GM19351 (cell line): ENCODE data around the gene PYCR2.
A peak's percentile ranks its signal among the peaks of the same experiment; 100 is the strongest.

ENCODE experiments used
- ATAC-seq: cut with Tn5 transposase; IDR thresholded peaks from one replicate; pipeline ENCODE4 v1.9.1; 2021; ENCODE audit warnings: mild to moderate bottlenecking, moderate library complexity; ENCODE audit not compliant: unreplicated experiment

Gene PYCR2

GRCh38 chr1:225921734-225922709 lies 2.0 kb downstream of the PYCR2 start:
- no peak for ATAC-seq

DNA sequence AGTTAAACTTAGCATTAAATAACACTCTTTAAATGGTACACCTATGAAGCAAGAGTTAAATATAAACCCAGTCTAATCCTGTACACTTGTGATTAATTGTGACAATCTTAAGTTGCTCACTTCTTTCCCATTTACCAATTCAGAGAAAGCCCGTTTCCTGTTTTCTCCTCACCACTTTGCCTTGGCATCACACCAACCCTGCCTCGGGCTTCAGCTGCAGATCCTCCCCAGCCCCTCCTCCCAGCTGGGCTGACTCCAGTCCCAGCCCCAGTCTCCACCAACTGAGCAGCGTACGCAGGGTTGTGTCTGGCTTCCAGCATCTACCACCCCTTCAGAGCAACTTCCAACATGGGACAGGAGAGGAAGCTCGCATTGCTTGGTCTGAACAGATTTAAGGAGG lies 4.1 kb downstream of the PYCR2 start:
- ATAC-seq: no peak

DNA sequence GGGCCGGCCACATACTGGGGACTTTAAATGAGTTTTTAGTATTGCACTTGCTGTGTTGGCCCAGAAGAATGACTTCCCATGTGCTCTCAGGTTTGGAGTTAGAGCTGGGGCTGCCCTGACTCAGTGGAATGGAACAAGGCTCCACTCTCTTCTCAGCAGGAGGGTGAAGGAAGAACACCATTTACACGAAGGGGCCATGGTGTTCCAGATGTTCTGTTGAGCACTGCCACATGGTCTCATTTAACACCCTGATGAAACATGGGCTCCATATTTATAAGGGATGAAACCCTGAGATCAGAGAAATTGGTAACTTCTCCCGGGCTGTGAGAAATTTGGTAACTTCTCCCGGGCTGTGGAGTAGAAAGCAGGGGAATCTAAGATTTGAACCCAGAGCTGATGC lies 5.8 kb downstream of the PYCR2 start:
- ATAC-seq: no peak

- no peak for ATAC-seq
These were observed 6.5 kb downstream of the PYCR2 start for GRCh38 chr1:225917536-225917935.

DNA sequence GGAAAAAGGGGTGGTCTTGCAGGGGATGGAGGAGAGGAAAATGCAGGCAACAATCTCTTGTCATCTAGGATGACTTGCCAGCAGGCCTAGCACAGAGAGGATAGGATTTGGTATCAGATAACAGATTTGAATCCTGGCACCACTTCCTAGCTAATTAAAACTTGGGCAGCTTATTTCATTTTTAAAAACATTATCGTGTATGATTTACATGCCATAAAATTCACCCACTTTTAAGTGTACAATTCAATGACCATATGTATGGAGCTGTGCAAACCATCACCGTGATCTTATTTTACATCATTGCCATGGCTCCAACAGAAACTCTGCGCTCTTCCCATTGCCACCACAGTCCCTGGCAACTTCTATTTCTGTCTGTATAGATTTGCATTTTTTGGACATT lies 6.9 kb downstream of the PYCR2 start:
- ATAC-seq: no peak

GRCh38 chr1:225915538-225915991 lies 8.5 kb downstream of the PYCR2 start:
- no peak for ATAC-seq

DNA sequence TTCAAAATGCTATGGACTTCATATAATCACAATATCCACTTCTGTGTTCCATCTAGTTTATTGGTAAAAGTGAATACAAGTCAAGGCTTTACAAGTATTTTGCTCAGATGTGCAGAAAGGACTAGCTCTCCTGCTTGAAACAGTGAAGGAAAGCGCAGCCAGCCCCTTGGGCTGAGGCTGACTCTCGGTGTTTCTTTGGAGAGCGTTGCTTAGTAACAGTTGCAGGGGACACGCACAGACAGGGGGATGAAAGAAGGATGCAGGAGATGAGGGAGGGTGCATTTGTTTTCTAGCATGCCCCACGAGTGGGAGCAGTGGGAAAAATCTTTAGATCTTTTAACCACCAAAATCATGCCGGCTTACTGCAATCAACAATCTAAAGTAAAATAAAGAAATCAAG lies 9.1 kb downstream of the PYCR2 start:
- ATAC-seq: no peak

DNA sequence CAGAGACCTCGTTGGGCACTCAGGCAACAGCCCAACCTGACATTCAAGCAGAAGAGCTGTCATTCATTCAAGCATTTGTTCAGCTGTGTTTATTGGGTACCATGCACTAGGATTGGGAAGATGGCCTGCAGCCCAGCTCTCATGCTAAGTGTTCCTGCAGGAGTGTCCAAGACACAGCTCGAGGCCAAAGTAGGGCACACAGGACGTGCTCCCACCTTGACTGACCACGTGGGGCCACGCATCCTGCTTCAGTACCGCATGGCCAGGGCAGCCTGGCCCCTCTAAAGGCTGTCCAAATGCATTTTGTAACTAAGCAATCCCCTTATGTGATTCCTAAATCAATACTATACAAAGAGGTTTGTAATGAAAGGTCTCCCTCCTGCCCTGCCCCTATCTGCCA lies 9.7 kb downstream of the PYCR2 start:
- ATAC-seq: no peak

GRCh38 chr1:225911191-225912130 lies 12.6 kb downstream of the PYCR2 start:
- ATAC-seq: peak; percentile 89

GRCh38 chr1:225909477-225909876 lies 14.6 kb downstream of the PYCR2 start:
- no peak for ATAC-seq

GRCh38 chr1:225908773-225909172 lies 15.3 kb downstream of the PYCR2 start:
- ATAC-seq: no peak

DNA sequence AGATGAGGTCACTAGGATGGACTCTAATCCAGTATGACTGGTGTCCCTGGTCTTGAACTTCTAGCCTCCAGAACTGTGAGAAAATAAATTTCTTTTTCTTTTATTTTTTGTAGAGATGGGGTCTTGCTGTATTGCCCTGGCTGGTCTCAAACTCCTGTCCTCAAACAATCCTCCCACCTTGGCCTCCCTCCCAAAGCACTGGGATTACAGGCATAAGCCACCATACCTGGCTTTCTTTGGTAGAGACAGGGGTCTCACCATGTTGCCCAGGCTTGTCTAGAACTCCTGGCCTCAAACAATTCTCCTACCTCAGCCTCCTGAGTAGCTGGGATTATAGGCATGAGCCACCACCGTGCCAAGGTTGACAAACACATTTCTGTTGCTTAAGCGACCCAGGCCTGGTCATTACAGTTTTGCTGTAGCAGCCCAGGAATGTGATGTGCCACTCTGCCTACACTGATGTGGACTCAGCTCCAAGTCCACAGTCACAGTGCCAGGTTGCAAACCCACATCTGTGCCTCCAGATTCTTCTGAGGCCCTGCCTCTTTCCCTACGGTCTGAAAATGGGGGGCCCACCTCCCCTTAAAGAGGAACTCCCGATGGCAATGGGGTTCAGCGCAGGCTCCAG lies 15.9 kb downstream of the PYCR2 start:
- ATAC-seq: no peak

DNA sequence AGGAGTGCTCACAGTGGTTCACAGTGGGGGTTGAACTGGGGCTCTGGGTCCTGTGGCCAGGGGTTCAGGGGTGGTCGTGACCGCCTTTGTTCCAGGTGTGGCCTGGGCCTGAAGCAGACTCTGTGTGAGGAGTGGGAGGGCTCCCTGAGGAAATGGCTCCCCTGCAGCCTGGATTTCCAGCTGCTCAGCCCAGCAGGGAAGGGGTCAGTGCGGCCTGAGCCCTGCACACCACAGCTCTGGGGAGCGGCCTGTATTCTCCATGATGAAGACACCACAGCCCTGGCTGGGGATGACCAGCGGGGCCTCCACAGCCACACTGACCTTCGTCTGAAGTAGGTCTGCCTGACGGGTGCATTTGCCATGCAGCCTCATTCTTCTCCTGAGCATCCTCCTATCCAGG lies 16.7 kb downstream of the PYCR2 start:
- ATAC-seq: no peak

DNA sequence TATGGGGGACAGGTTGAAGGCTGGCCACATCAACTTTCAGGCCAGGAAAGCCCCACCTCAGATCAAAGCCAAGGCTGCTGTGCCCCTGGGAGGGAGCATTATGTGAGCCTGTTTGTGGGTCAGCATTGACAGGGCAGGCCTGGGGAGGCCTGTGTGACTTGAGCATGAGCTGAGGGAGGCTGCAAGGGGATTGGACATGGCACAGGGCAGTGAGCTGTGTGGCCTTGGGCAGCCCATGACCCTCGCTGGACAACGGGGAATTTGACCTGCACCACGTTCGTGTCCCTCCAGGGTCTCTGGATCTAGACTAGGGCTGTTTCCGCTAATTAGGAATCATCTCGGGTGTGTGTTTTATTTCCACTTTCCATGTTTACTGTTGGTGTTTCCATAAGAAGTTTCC lies 17.6 kb downstream of the PYCR2 start:
- ATAC-seq: no peak

DNA sequence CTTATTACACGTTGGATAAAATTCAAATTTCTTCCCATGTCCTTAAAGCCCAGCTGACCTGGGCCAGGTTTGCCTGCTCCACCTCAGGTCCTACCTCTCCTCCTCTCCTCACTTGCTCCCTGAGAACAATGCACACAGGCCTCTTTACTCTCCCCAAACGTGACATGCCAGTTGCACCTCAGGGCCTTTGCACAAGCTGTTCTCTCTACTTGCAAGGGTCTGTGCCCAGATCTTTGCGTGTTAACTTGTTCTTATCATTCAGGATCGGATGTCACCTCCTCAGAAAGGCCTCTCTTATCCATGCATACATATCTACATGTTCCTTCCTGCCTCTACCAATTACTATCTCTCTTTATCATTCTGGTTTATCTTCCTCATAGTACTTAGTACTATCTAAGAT lies 20.4 kb downstream of the PYCR2 start:
- ATAC-seq: no peak

DNA sequence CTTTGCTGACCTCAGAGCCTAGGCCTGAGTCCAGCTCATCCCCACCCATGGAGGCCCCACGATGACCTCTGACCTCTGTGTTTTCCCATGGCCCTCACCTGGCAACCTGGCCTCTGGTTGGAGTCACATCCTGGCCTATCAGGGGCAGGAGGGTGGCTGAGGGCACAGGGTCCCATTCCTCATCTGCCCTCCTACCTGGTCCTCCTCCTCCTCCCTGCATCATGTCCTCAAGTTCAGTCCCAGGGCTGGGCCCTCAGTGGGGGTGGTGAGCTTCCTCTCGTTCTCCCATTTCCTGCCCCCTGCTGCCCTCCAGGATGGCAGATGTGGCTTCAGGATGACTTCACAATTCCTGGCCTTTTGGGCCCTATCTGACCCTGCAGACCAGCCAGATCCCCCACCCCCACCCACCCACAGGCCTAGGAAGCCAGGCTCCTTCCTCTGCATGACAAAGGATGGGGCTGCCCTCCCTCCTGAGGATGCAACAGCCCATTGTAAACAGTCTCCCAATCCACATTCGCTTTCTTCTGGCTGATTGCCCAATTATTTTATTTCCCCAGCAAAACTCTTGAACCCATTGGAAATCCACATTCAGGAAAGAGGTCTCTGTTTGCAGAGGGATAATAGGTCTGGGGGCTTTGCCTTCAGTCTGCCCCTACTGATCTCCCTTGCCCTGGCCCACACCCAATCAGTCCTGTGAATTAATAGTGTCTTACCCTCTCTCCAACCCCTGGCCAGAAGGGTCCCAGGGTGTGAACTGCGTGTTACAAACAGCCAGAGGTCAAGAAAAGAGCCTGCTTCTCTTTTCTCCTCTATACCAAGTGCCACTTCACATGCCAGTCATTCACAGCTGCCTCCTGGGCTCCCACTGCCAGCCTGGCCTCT lies 24.8 kb downstream of the PYCR2 start:
- no peak for ATAC-seq

DNA sequence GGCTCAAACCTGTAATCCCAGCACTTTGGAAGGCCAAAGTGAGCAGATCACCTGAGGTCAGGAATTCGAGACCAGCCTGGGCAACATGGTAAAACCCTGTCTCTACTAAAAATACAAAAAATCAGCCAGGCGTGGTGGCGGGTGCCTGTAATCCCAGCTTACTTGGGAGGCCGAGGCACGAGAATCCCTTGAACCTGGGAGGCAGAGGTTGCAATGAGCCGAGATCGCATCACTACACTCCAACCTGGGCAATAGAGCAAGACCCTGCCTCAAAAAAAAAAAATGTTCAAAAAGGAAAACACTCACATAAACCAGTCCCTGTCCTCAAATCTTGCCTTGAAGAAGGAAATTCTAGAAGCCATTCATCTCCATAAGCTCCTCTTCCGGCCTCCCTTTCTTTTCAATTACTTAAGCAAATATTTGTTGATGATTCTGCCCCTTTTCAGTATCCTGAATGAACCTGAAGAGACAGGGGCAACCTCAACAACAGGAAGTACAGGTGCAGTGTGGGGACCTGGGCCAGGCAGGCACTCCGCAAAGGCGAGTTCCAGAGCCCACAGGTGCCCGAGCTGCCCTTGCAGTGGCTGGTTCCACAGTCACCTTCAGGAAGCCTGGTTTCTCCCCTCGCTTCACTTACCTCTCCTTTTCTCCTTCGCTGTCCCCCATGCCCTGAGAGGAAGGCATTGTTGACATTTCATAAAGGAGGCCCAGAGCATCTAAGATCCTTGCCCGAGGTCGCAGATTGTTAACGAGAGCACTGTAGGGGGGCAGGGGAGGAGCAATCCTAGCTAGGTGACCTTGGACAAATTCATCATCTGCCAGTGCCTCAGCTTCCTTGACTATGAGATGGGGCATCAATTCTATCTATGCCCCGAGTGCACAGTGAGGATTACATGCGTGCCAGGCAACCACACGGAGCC lies 26.2 kb downstream of the PYCR2 start:
- ATAC-seq: no peak

- ATAC-seq: peak; percentile 100
These were observed 27.0 kb downstream of the PYCR2 start for GRCh38 chr1:225896937-225897549.

DNA sequence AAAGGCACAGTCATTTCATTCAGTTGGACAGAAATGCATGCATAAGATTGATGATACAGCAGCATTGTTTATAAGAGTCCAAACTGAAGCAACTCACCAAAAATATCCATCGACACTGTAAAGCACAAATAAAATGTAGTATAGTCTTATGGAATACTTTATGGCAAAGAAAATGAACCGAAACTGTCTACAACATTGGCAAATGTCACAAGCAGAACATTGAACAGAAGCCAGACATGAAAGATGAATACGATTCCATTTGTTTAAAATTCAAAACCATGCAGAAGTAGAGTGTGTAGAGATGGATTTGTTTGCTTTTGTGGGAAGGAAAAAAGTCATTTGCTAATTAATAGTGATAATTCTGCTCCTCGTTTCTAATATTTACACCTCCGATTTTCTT lies 27.6 kb downstream of the PYCR2 start:
- no peak for ATAC-seq
